ENCODE data around the gene CEMIP. TPM values are rescaled to one million over a fixed set of nuclear protein-coding genes. Genes with fewer than 3 reads are reported as not detected.

CEMIP gene
- total RNA-seq, 6 donors from 2014 or later: 0.59 to 38.8 (median 5.7) TPM

- Histone ChIP-seq H3K4me1 (no peaks in the 10 kb centered on the region), H3K27me3 (no peaks in the 10 kb centered on the region), H3K9me3 (no peaks in the 10 kb centered on the region), H3K4me3 (no peak overlapping the region), H3K27ac (no peak overlapping the region), H3K36me3 (peaks cover 0 to 12% (median 0%) of the 10 kb centered on the region in 4 donors)
- TF ChIP-seq POLR2A (IDR thresholded peaks at IDR 0.05) (no peak), CTCF (IDR thresholded peaks at IDR 0.05) (no peak), POLR2AphosphoS5 (IDR thresholded peaks at IDR 0.05) (no peak), EP300 (IDR thresholded peaks at IDR 0.05) (no peak)
- DNase-seq: no peak
- 92% methylated on average over 5 to 7 of the region's 7 CpGs for WGBS, 2 donors
- ATAC-seq (ENCODE audit: low FRiP score in 2 of 2): peak in 1 of 2 donors; percentile 11
These were observed 115.9 kb downstream of the CEMIP start for GRCh38 chr15:80895091-80895490.

GRCh38 chr15:80895965-80896364, 116.8 kb downstream of the CEMIP start:
- ATAC-seq (ENCODE audit: low FRiP score in 2 of 2): no peak
- WGBS, 2 donors: 94 to 95% methylated on average over 2 of the region's 2 CpGs

GRCh38 chr15:80898040-80898439, 118.9 kb downstream of the CEMIP start:
- ATAC-seq (ENCODE audit: low FRiP score in 2 of 2): no peak

More at GRCh38 chr15:80895965-80896364, 116.8 kb downstream of the CEMIP start:
- Histone ChIP-seq H3K4me3 (no peak overlapping the region), H3K9me3 (no peaks in the 10 kb centered on the region), H3K4me1 (no peaks in the 10 kb centered on the region), H3K27ac (no peak overlapping the region), H3K36me3 (peaks cover 0 to 14% (median 0%) of the 10 kb centered on the region in 4 donors), H3K27me3 (no peaks in the 10 kb centered on the region)
- DNase-seq: no peak
- no peak for TF ChIP-seq CTCF (IDR thresholded peaks at IDR 0.05)
- no peak for TF ChIP-seq POLR2A (IDR thresholded peaks at IDR 0.05)
- no peak for TF ChIP-seq EP300 (IDR thresholded peaks at IDR 0.05)
- TF ChIP-seq POLR2AphosphoS5 (IDR thresholded peaks at IDR 0.05): no peak

GRCh38 chr15:80902298-80902801, 123.2 kb downstream of the CEMIP start:
- TF ChIP-seq EP300 (IDR thresholded peaks at IDR 0.05) (no peak), POLR2A (IDR thresholded peaks at IDR 0.05) (no peak)
- H3K27ac ChIP-seq: no peak overlapping the region
- no peaks in the 10 kb centered on the region for H3K4me1 ChIP-seq
- H3K36me3 ChIP-seq: peaks cover 0 to 16% (median 0%) of the 10 kb centered on the region in 4 donors
- no peaks in the 10 kb centered on the region for H3K9me3 ChIP-seq
- H3K27me3 ChIP-seq: no peaks in the 10 kb centered on the region
- WGBS, 2 donors: 85 to 88% methylated on average over 10 of the region's 10 CpGs
- DNase-seq (no peak), ATAC-seq (ENCODE audit: low FRiP score in 2 of 2) (no peak)
- H3K4me3 ChIP-seq: no peak overlapping the region

More at GRCh38 chr15:80898040-80898439, 118.9 kb downstream of the CEMIP start:
- 70 to 91% methylated on average over 2 of the region's 2 CpGs for WGBS, 2 donors
- H3K4me3 ChIP-seq: no peak overlapping the region
- TF ChIP-seq POLR2A (IDR thresholded peaks at IDR 0.05) (no peak), EP300 (IDR thresholded peaks at IDR 0.05) (no peak), POLR2AphosphoS5 (IDR thresholded peaks at IDR 0.05) (no peak)
- no peaks in the 10 kb centered on the region for H3K27me3 ChIP-seq
- H3K4me1 ChIP-seq: no peaks in the 10 kb centered on the region
- peaks cover 0 to 10% (median 0%) of the 10 kb centered on the region in 4 donors for H3K36me3 ChIP-seq
- no peak overlapping the region for H3K27ac ChIP-seq
- no peak for DNase-seq
- no peaks in the 10 kb centered on the region for H3K9me3 ChIP-seq

GRCh38 chr15:80904998-80905397, 125.8 kb downstream of the CEMIP start:
- 64 to 77% methylated on average over 5 of the region's 5 CpGs for WGBS, 2 donors
- Histone ChIP-seq H3K4me1 (no peaks in the 10 kb centered on the region), H3K27ac (no peak overlapping the region), H3K36me3 (peaks cover 0 to 29% (median 2%) of the 10 kb centered on the region in 4 donors), H3K9me3 (no peaks in the 10 kb centered on the region), H3K27me3 (no peaks in the 10 kb centered on the region), H3K4me3 (no peak overlapping the region)
- DNase-seq: no peak
- ATAC-seq (ENCODE audit: low FRiP score in 2 of 2): no peak
- no peak for TF ChIP-seq POLR2A (IDR thresholded peaks at IDR 0.05)
- no peak for TF ChIP-seq EP300 (IDR thresholded peaks at IDR 0.05)
- peak in 1 of 2 donors; percentile 5 for TF ChIP-seq POLR2AphosphoS5 (IDR thresholded peaks at IDR 0.05)
- TF ChIP-seq CTCF (IDR thresholded peaks at IDR 0.05): no peak
